H1 (cell line): ENCODE measurements around the gene SKAP2. TPM values are rescaled to one million over a fixed set of nuclear protein-coding genes. Genes with fewer than 3 reads are reported as not detected.

ENCODE experiments used
- CTCF ChIA-PET: fragments of 300-600 bp; sonication (Branson Sonifier 250); formaldehyde crosslinking; loops from one replicate; lab custom pipeline; 2021; ENCODE audit not compliant: partially characterized antibody; lab: Charles Lee
- POLR2A ChIA-PET: fragments of 300-600 bp; sonication (Branson Sonifier 250); formaldehyde crosslinking; loops from one replicate; lab custom pipeline; 2021; ENCODE audit warnings: inconsistent platforms; ENCODE audit not compliant: partially characterized antibody; lab: Charles Lee
- DNase-seq, 2 experiments: peaks; one replicate each; pipeline versions ENCODE4 v3.0.0 to v3.0.0-alpha.2; 2010 to 2022; ENCODE audit warnings: low spot score in 2 of 2, low read depth in 1 of 2, mixed read lengths in 1 of 2
- FAIRE-seq: peaks from 2 replicates; lab custom pipeline; 2011; peaks lifted over from hg19 to GRCh38; lab: Jason Lieb, UNC
- H2AFZ ChIP-seq: 2 replicates; pipeline ENCODE4 v1.8.1; 2012; ENCODE audit warnings: low read length, inconsistent platforms
- H2AK5ac ChIP-seq: 2 replicates; pipeline ENCODE4 v1.6.1; 2013; ENCODE audit warnings: low read depth, low read length
- H2BK120ac ChIP-seq: replicated peaks from 2 replicates; pipeline ENCODE3; 2013; ENCODE audit warnings: low read depth, low read length, inconsistent platforms
- H2BK12ac ChIP-seq: 2 replicates; pipeline ENCODE4 v1.6.1; 2013; ENCODE audit warnings: low read depth, low read length
- H2BK15ac ChIP-seq: 2 replicates; pipeline ENCODE4 v1.6.1; 2013; ENCODE audit warnings: low read length
- H2BK20ac ChIP-seq: 2 replicates; pipeline ENCODE4 v1.6.1; 2013; ENCODE audit warnings: low read length
- H2BK5ac ChIP-seq: 2 replicates; pipeline ENCODE4 v1.6.1; 2013; ENCODE audit warnings: low read depth, low read length
- H3K14ac ChIP-seq: 2 replicates; pipeline ENCODE4 v1.6.1; 2013; ENCODE audit warnings: inconsistent platforms; ENCODE audit not compliant: insufficient read length
- H3K18ac ChIP-seq: 2 replicates; pipeline ENCODE4 v1.6.1; 2013; ENCODE audit warnings: low read length; ENCODE audit errors: extremely low read depth
- H3K23ac ChIP-seq: 2 replicates; pipeline ENCODE4 v1.6.1; 2013; ENCODE audit warnings: inconsistent platforms; ENCODE audit not compliant: insufficient read length
- H3K23me2 ChIP-seq: 2 replicates; pipeline ENCODE4 v1.6.1; 2013; ENCODE audit warnings: low read depth, low read length
- H3K27ac ChIP-seq: 2 replicates; pipeline ENCODE4 v1.6.1; 2011; ENCODE audit warnings: low read depth, low read length, inconsistent platforms
- H3K27me3 ChIP-seq, 4 experiments: replicated peaks in 1 of 4; 1 replicate in 1 of 4; 2 replicates in 3 of 4; pipeline versions ENCODE4 v1.6.1 to v1.8.1; 2011 to 2013; ENCODE audit warnings: low read length in 3 of 4, mild to moderate bottlenecking in 3 of 4, inconsistent platforms in 2 of 4, mixed read lengths in 2 of 4, moderate library complexity in 1 of 4; ENCODE audit not compliant: control insufficient read depth in 3 of 4, insufficient read depth in 3 of 4; ENCODE audit errors: extremely low read depth in 1 of 4
- H3K36me3 ChIP-seq, 4 experiments: 2 replicates each; pipeline versions ENCODE4 v1.6.1 to v1.8.1; 2011 to 2013; ENCODE audit warnings: mild to moderate bottlenecking in 4 of 4, low read length in 3 of 4, moderate library complexity in 2 of 4, control low read depth in 1 of 4, inconsistent platforms in 1 of 4; ENCODE audit not compliant: insufficient read depth in 4 of 4, control insufficient read depth in 2 of 4
- H3K4ac ChIP-seq: replicated peaks from 2 replicates; pipeline ENCODE3; 2013; ENCODE audit warnings: low read length, low read depth, mixed read lengths, inconsistent platforms; ENCODE audit not compliant: insufficient read length
- H3K4me1 ChIP-seq, 4 experiments: replicated peaks in 1 of 4; 1 replicate in 1 of 4; 2 replicates in 3 of 4; pipeline versions ENCODE4 v1.6.1 to v1.8.1; 2011 to 2013; ENCODE audit warnings: low read length in 3 of 4, inconsistent platforms in 2 of 4, mixed read lengths in 1 of 4; ENCODE audit not compliant: insufficient read depth in 4 of 4, control insufficient read depth in 3 of 4
- H3K4me2 ChIP-seq, 2 experiments: 2 replicates each; pipeline versions ENCODE4 v1.6.1 to v1.8.1; 2011 to 2013; ENCODE audit warnings: low read depth in 2 of 2, low read length in 2 of 2, control low read depth in 1 of 2, inconsistent platforms in 1 of 2, mild to moderate bottlenecking in 1 of 2; ENCODE audit not compliant: insufficient read depth in 1 of 2
- H3K4me3 ChIP-seq, 4 experiments: fragments of 200-600, 300-600 bp in 1 of 4; sonication (generic), shearing (Covaris generic), sonication (Bioruptor Twin) in 1 of 4; 2 replicates each; pipeline versions ENCODE4 v1.5.1 to v1.8.1; 2011 to 2016; ENCODE audit warnings: low read length in 4 of 4, low read depth in 3 of 4, control low read depth in 2 of 4, inconsistent platforms in 2 of 4, mild to moderate bottlenecking in 2 of 4, mixed read lengths in 1 of 4, moderate library complexity in 1 of 4; ENCODE audit not compliant: insufficient read depth in 2 of 4; ENCODE audit errors: extremely low read depth in 1 of 4
- H3K56ac ChIP-seq: replicated peaks from 2 replicates; pipeline ENCODE3; 2013; ENCODE audit warnings: low read depth, mild to moderate bottlenecking, mixed read lengths, low read length, inconsistent platforms; ENCODE audit not compliant: insufficient read length
- H3K79me1 ChIP-seq: 2 replicates; pipeline ENCODE4 v1.6.1; 2013; ENCODE audit warnings: low read depth, low read length, control low read depth
- H3K79me2 ChIP-seq, 2 experiments: 2 replicates each; pipeline versions ENCODE4 v1.6.1 to v1.8.1; 2012 to 2013; ENCODE audit warnings: low read length in 2 of 2, mild to moderate bottlenecking in 2 of 2, inconsistent platforms in 1 of 2; ENCODE audit not compliant: insufficient read depth in 2 of 2, control insufficient read depth in 1 of 2
- H3K9ac ChIP-seq, 4 experiments: replicated peaks in 1 of 4; 1 replicate in 1 of 4; 2 replicates in 3 of 4; pipeline versions ENCODE4 v1.6.1 to v1.8.1; 2011 to 2013; ENCODE audit warnings: low read depth in 3 of 4, low read length in 3 of 4, control low read depth in 2 of 4, mild to moderate bottlenecking in 2 of 4, moderate library complexity in 2 of 4, inconsistent platforms in 1 of 4; ENCODE audit errors: extremely low read depth in 1 of 4
- H3K9me3 ChIP-seq, 2 experiments: 2 replicates each; pipeline versions ENCODE4 v1.6.1 to v1.8.1; 2012 to 2013; ENCODE audit warnings: mild to moderate bottlenecking in 2 of 2, moderate library complexity in 2 of 2, control low read depth in 1 of 2, inconsistent platforms in 1 of 2, low read depth in 1 of 2, low read length in 1 of 2, mixed read lengths in 1 of 2; ENCODE audit not compliant: insufficient read depth in 2 of 2
- H4K20me1 ChIP-seq, 2 experiments: replicated peaks in 1 of 2; 2 replicates each; pipeline versions ENCODE3 to v1.8.1; 2011 to 2013; ENCODE audit warnings: inconsistent platforms in 2 of 2, low read length in 2 of 2, mild to moderate bottlenecking in 1 of 2; ENCODE audit not compliant: insufficient read depth in 2 of 2, control insufficient read depth in 1 of 2
- H4K5ac ChIP-seq: 2 replicates; pipeline ENCODE4 v1.6.1; 2013; ENCODE audit warnings: low read length, low read depth, mixed read lengths, inconsistent platforms; ENCODE audit not compliant: insufficient read length
- H4K8ac ChIP-seq: 2 replicates; pipeline ENCODE4 v1.8.0; 2013; ENCODE audit warnings: mild to moderate bottlenecking, moderate library complexity, low read length, inconsistent platforms; ENCODE audit not compliant: insufficient read depth; ENCODE audit errors: extremely low read depth
- H4K91ac ChIP-seq: replicated peaks from 2 replicates; pipeline ENCODE3; 2013; ENCODE audit warnings: low read length, mixed read lengths, inconsistent platforms; ENCODE audit not compliant: insufficient read length
- CEBPB ChIP-seq: IDR thresholded peaks from 2 replicates; pipeline ENCODE4 v1.6.1; 2012; ENCODE audit warnings: low read depth, low read length
- EZH2 ChIP-seq: fragments of 200-600 bp; sonication (generic); IDR thresholded peaks from 2 replicates; pipeline ENCODE4 v1.7.1; 2012; ENCODE audit warnings: low read depth, mild to moderate bottlenecking, moderate library complexity, low read length, inconsistent platforms; ENCODE audit not compliant: severe bottlenecking
- KDM4A ChIP-seq: IDR thresholded peaks from one replicate; pipeline ENCODE4 v1.7.1; 2012; ENCODE audit warnings: low read depth, mild to moderate bottlenecking, moderate library complexity, low read length, inconsistent platforms; ENCODE audit not compliant: severe bottlenecking
- NRF1 ChIP-seq: IDR thresholded peaks from 2 replicates; pipeline ENCODE4 v1.6.1; 2011; ENCODE audit warnings: mild to moderate bottlenecking, low read depth, low read length, improper control_type of control experiment
- SRF ChIP-seq: IDR thresholded peaks from 2 replicates; pipeline ENCODE4 v1.6.1; 2011; ENCODE audit warnings: mild to moderate bottlenecking, low read depth, low read length, moderate library complexity
- TBP ChIP-seq: IDR thresholded peaks from 2 replicates; pipeline ENCODE4 v1.6.1; 2011; ENCODE audit warnings: low read depth, low read length, improper control_type of control experiment
- TCF12 ChIP-seq: IDR thresholded peaks from 2 replicates; pipeline ENCODE4 v1.6.1; 2011; ENCODE audit warnings: low read depth, mild to moderate bottlenecking, low read length
- WGBS, 2 experiments: shearing (Covaris generic) in 1 of 2; methylation state at CpG; one replicate each; pipeline versions ENCODE4 v1.1.6 to v1.1.7; 2013 to 2015; ENCODE audit warnings: low lambda C conversion rate in 2 of 2, mixed read lengths in 2 of 2, inconsistent platforms in 1 of 2, low coverage in 1 of 2, missing lambda C conversion rate in 1 of 2; ENCODE audit not compliant: insufficient replicate concordance in 2 of 2, insufficient coverage in 1 of 2, insufficient read length in 1 of 2; ENCODE audit errors: extremely low coverage in 1 of 2, missing lambda C conversion rate in 1 of 2; 5-methylcytosine and 5-hydroxymethylcytosine counted together
- polyA plus RNA-seq, 7 experiments: library from polyadenylated mRNA; depleted of rRNA in 3 of 7; stranded (reverse) in 5 of 7; unstranded in 2 of 7; fragments of >200 nt in 5 of 7; fragments of 200-250 nt in 2 of 7; gene quantifications; 1 replicate in 5 of 7; 2 replicates in 1 of 7; 4 replicates in 1 of 7; pipeline versions ENCODE4 v1.2.1 to v1.2.3, GENCODE V29; 2011 to 2013; ENCODE audit warnings: missing spikeins in 2 of 7, mixed read lengths in 2 of 7
- total RNA-seq: library from RNA; stranded (reverse); fragmentation: NEBNext Ultra II Directional; extraction: Animal tissue kit (Norgen Biotek cat#: 25700); gene quantifications from 2 replicates; pipeline ENCODE4 v1.2.1, GENCODE V29; 2021
- TF ChIP-seq, protein P1 (sequence below): IDR thresholded peaks from 2 replicates; pipeline ENCODE4 v1.6.1; 2011; ENCODE audit warnings: low read length, improper control_type of control experiment
- TF ChIP-seq, protein P2 (sequence below): IDR thresholded peaks from 2 replicates; pipeline ENCODE4 v1.6.1; 2012; ENCODE audit warnings: inconsistent platforms
- TF ChIP-seq, protein P3 (sequence below): IDR thresholded peaks from 2 replicates; pipeline ENCODE4 v1.6.1; 2011; ENCODE audit warnings: low read depth, mild to moderate bottlenecking, low read length; ENCODE audit not compliant: insufficient read depth

The SKAP2 gene
- total and polyA plus RNA-seq, 2 of the 8 experiments (the other 6 are each of a cell fraction or from before 2014, with no cell fraction given): 0.53 to 5.1 TPM

DNA sequence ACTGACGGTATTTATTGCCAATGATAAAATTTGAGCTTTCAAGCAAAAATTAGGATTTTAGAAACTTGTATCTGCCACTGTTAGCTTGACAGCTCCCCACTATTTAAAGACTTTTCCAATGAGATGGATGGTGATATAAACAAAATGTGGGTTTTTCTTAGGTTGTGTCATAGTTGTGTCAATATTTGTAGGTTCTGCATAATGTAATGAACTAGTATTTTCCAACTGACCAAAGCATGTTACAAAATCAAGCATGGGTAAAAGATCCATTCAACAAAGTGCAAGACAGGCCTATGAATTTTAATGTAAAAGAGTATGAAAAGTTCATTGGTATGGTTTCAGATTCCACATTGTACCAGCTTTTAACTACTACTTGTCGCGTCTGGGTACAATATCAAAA lies 165.6 kb downstream of the SKAP2 start:
- H3K23me2 ChIP-seq: no peaks in the 10 kb centered on the region
- 88% methylated on average over 3 of the region's 3 CpGs; no CpG with 5 or more reads in 1 of the 2 experiments for WGBS, 2 experiments
- FAIRE-seq: no peak
- H3K4me3 ChIP-seq: no peak overlapping the region
- no peak overlapping the region for H3K18ac ChIP-seq
- H3K79me1 ChIP-seq: no peaks in the 10 kb centered on the region
- H3K56ac ChIP-seq: no peak overlapping the region
- H3K4me2 ChIP-seq: no peak overlapping the region
- H2BK5ac ChIP-seq: no peak overlapping the region
- H4K5ac ChIP-seq: no peak overlapping the region
- no peak for DNase-seq
- H3K27ac ChIP-seq: no peak overlapping the region
- no peak overlapping the region for H4K91ac ChIP-seq
- no peaks in the 10 kb centered on the region for H4K20me1 ChIP-seq
- H3K36me3 ChIP-seq: no peaks in the 10 kb centered on the region; a peak in 1 of 8 replicates
- H3K4ac ChIP-seq: no peak overlapping the region
- no peak overlapping the region for H2BK15ac ChIP-seq
- no peak overlapping the region for H2AFZ ChIP-seq
- H2BK120ac ChIP-seq: no peak overlapping the region
- no peak overlapping the region for H3K9ac ChIP-seq
- H2BK12ac ChIP-seq: no peak overlapping the region
- H2AK5ac ChIP-seq: no peak overlapping the region
- CTCF ChIA-PET: interaction anchor here (1.5 kb wide), 1 partner anchor 329 kb away, joined by 3 read pairs; no protein-coding TSS in a partner anchor
- no peak overlapping the region for H3K23ac ChIP-seq
- no peaks in the 10 kb centered on the region for H3K79me2 ChIP-seq
- no peak overlapping the region for H2BK20ac ChIP-seq
- no peak overlapping the region for H4K8ac ChIP-seq
- TF ChIP-seq, protein P1, sequence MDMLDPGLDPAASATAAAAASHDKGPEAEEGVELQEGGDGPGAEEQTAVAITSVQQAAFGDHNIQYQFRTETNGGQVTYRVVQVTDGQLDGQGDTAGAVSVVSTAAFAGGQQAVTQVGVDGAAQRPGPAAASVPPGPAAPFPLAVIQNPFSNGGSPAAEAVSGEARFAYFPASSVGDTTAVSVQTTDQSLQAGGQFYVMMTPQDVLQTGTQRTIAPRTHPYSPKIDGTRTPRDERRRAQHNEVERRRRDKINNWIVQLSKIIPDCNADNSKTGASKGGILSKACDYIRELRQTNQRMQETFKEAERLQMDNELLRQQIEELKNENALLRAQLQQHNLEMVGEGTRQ: no peak
- TF ChIP-seq NRF1 (no peak), TBP (no peak), KDM4A (no peak), TCF12 (no peak), CEBPB (no peak), EZH2 (no peak), SRF (no peak)
- TF ChIP-seq, protein P2, sequence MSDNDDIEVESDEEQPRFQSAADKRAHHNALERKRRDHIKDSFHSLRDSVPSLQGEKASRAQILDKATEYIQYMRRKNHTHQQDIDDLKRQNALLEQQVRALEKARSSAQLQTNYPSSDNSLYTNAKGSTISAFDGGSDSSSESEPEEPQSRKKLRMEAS: no peak
- TF ChIP-seq, protein P3, sequence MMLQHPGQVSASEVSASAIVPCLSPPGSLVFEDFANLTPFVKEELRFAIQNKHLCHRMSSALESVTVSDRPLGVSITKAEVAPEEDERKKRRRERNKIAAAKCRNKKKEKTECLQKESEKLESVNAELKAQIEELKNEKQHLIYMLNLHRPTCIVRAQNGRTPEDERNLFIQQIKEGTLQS: no peak
- no peaks in the 10 kb centered on the region for H3K4me1 ChIP-seq
- H3K9me3 ChIP-seq: no peaks in the 10 kb centered on the region
- peaks cover 0 to 1% (median 0%) of the 10 kb centered on the region in 4 experiments; a peak in 2 of 7 replicates for H3K27me3 ChIP-seq
- no peak overlapping the region for H3K14ac ChIP-seq
- POLR2A ChIA-PET: no interaction called here
